Inflammatory macrophage treated with lipopolysaccharide for 4 hours (primary cell): Measurements from ENCODE around the gene SERPINA1.
"Not testable (repeated sequence)": the region's sequence is repeated elsewhere in the genome, so short reads cannot be mapped to it uniquely, and the experiment has no call there.

ENCODE experiments used
- DNase-seq: peaks from one replicate; pipeline ENCODE4 v3.0.0-alpha.2; 2020

Gene SERPINA1

DNA sequence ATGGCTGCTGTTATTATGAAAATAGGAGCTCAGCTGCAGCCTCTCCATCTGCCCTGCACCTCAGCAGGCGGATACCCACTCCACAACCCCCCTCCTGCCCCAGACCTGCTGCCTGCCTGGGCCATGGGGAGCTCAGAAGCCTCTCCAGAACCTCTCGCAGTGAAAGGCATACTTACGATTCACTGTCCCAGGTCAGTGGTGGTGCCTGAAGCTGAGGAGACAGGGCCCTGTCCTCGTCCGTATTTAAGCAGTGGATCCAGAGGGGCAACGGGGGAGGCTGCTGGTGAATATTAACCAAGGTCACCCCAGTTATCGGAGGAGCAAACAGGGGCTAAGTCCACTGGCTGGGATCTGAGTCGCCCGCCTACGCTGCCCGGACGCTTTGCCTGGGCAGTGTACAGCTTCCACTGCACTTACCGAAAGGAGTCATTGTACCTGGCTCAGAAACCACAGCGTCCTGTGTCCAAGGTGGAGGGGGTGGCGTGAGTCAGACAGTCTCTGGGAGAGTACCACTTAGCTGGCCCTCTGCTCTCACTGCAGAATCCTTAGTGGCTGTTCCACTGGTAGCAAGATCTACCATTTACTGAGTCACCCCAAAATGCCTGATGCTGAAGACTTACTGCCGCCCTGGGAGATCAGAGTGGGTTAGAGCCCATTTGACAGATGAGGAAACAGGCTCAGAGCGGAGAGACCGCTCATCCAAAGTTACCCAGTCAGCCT lies at the start of gene SERPINA1:
TSS of gene SERPINA1 (minus strand) at position 219 of the 720 bp plus-strand sequence. CDS start 5,365 bp downstream, outside the sequence.
- no peak for DNase-seq

DNA sequence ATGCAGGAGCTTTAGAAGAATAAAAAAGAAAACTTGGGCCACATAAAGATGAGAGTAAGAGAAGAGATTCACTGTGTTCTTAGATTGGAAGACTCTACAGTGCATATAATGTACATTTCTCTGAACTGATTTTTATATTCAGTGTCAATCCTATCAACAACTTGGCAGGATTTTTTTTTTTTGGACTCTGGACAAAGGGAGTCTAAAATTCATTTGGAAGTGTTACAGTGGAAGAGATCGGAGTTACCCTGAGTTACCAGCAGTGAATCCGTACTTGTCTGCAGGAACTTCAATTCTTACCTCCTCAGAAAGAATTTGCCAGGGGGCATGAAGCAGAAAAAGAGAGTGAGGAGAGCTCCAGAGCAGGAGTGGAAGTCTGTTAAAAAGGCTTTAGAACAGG lies 40.2 kb upstream of the SERPINA1 start:
- DNase-seq = no peak

DNA sequence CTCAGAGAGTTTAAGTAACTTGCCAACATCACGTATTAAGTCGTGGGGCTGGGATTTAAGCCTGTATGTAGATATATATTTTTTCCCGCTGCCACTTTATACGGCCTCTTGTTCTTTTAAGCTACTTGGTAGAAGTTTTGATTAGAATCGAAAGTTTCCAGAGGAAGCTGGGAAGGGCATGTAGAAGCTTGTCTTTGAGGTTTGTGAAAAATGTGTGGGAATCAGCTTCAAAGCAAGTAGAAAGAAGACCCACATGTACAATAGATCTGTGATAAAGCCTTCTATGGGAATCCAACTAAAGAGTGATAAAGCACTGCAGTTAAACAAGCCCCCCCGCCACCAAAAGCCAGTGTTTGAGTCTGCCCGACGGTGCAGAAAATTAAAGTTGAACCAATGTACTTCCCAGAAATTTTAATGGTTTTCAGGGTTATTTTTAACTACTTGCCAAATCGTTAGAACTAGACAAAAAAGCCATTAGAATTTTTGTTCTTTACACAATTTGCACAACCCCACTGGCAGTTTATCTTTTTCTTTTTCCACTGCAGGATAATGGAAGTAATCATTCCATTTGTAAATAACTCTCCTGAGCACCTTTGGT lies 38.7 kb upstream of the SERPINA1 start:
- no peak for DNase-seq

DNA sequence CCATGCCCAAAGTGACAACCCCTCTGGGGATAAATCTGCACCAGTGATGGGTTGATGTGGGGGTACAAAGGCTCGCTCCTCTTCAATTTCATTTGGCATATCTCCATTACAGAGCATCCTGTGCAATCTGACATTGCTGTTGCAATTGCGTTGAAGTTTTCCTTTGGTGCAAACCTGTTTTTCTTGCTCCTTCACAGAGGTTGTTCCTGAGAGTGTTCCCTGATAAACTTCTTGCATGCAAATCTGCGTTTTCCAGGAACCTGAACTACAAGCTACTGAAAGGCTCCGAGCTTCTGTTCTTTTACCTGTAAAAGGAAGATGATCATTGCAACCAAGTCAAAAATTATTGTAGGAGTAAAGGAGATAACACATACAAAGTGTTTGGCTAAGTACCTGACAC lies 38.1 kb upstream of the SERPINA1 start:
- no peak for DNase-seq

- DNase-seq = no peak
These were observed 36.0 kb upstream of the SERPINA1 start for GRCh38 chr14:94424371-94424770.

DNA sequence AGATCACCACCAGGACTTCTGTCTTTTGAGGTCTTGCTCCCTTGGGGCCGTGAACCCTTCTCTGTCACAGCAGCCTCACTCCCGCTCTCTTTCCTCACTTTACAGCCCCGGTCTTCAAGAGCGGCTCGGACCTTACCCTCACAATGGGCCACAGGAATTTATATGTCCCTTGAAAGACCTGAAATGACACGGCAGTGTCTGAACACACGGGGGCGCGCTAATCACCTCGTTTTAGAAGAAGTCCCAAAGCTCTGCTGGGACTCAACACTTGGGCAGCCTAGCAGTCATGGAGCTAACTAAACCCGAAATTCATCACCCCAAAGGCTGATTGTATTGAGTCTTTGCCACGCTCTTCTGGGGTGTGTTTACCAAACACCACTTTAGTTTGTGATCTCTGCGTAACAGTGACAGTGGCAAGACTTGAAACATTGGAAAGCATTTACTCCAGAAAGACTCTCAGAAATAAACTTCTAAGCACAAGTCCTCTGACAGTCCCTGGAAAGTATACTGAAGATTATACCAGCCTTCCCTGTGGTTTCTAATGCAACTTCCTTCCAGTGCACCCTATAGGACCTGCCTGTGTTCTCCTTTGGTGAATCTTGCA lies 35.2 kb upstream of the SERPINA1 start:
- DNase-seq = peak; percentile 78

GRCh38 chr14:94421316-94421715 lies 32.9 kb upstream of the SERPINA1 start:
- DNase-seq = peak; percentile 25

- DNase-seq = peak; percentile 29
These were observed 29.2 kb upstream of the SERPINA1 start for GRCh38 chr14:94417497-94418205.

- no peak for DNase-seq
These were observed 24.6 kb upstream of the SERPINA1 start for GRCh38 chr14:94412671-94413638.

GRCh38 chr14:94411638-94412037 lies 23.2 kb upstream of the SERPINA1 start:
- DNase-seq = no peak

GRCh38 chr14:94409430-94409829 lies 21.0 kb upstream of the SERPINA1 start:
- not testable (repeated sequence) for DNase-seq

GRCh38 chr14:94408546-94409095 lies 20.2 kb upstream of the SERPINA1 start:
- no peak for DNase-seq

DNA sequence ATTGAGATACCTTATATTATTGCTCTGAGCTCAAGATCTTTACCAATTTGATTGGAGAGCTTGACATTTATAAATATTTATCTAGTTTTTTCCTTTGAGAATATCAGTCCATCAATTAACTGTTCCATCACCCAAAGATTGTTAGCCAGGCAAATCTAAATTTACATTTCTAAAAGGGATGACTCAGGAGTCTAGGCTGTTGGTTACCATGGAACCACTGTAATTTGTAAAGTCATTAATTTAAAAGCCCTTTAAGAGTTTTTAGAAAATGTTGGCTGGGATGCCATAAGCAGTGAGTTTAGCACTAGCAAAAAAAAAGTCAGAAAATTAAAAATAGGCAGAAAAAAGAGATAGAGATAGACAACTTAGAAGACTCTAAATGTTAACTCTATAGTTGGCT lies 19.5 kb upstream of the SERPINA1 start:
- no peak for DNase-seq

DNA sequence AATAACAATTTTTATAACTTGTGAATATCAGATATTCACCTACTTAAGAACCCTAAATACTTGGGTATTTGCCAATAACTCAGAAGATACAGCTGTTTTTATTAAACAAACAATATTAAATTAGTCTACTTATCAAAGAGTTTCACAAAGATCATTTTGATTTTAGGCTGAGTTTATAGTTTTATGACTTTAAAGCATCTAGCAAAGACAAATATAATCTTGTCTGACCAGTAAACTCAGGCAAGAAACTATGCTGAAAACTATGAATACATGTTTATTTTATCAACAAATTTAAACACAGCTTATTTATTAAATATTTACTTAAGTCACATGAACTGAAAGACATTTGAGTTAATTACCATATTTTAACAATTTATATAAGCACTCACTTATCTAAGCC lies 18.5 kb upstream of the SERPINA1 start:
- no peak for DNase-seq

DNA sequence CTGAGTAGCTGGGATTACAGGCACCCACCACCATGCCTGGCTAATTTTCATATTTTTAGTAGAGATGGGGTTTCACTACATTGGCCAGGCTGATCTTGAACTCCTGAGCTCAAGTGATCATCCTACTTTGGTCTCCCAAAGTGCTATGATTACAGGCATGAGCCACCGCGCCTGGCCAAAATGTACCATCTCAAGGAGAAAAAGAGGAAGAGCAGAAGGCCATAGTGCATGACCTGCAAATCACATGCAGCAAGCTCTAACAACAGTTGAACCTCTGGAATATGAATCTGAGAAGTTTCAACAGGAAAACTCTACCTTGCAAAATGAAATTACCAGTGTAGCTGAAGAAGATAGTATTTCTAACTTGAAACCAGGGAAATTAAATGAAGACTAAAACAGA lies 17.1 kb upstream of the SERPINA1 start:
- peak; percentile 79 for DNase-seq

DNA sequence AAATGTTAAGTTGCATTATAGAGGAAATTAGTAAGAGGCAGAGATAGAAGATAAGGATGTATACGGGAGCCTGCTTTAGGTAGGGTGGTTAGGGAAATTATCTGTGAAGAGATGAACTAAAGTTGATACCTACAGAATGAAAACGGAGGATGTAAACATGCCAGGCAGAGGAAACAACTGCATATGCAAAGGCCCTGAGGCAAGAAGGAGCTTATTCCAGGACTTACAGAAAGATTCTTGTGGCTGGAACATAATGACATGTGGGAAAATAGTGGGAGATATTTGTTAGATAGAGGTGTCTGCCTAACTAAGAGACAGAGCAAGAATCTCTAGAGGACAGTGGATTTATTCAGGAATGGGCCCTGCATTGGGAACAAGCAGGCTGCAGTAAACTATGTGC lies 16.2 kb upstream of the SERPINA1 start:
- no peak for DNase-seq

DNA sequence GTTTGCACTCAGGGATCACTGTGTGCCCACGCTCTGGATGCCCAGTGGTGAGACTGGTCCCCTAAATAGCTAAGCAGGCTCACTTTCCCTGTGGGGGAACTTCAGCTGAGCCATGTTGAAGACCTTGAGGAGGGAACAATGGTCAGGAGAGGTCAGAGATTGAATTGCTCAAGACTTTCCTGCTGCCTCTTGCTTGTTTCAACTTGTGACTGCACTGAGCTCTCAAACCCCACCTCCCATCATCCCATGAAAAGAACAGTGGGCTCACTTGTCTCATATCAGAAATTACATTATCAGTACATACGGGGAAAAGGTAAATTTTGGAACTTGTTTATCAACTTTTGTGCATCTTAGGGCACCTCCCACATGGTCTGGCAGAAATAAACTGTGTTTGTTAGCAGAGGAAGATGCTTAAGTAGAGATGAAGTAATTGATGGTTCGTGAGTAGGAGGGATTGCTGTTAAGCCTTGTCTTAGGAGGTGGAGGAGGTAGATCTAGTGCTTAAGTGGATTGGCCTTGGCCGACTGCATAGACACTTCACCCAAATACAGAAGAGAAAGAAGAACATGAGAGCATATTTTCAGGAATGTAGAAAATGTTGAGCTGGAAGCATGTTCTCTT lies 15.0 kb upstream of the SERPINA1 start:
- no peak for DNase-seq

DNA sequence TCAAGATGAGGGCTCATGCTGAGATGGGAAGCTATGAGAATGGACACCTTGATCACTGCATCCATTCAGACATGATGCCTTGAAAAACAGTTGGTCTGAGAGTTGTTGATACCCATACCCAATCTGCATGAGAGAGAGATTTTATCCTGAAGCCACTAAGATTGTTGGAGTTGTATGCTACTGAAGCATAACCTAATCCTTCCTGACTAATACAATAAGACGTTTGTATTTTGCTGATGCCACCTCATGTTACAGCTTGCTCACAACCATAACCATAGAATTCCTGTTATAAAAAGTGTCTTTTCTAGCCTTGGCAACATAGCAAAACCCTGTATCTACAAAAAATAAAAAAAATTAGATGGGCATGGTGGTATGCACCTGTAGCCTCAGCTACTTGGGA lies 12.7 kb upstream of the SERPINA1 start:
- no peak for DNase-seq

GRCh38 chr14:94400422-94400841 lies 12.0 kb upstream of the SERPINA1 start:
- no peak for DNase-seq

DNA sequence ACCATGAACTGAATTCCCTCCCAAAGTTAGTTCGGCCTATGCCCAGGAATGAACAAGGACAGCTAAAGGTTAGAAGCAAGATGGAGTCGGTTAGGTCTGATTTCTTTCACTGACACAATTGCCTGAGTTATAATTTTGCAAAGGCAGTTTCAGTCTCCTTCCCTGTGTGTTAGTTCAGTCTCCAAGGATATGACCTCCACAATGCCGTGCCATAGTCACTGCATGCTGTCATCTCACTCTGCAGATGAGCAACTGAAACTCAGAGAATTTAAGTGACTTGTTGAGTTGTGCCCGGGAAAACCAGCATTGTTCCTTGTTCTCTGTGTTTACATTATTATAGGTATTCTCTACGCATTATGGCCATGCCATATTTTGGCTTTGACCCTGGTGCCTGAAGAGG lies 10.1 kb upstream of the SERPINA1 start:
- no peak for DNase-seq

DNA sequence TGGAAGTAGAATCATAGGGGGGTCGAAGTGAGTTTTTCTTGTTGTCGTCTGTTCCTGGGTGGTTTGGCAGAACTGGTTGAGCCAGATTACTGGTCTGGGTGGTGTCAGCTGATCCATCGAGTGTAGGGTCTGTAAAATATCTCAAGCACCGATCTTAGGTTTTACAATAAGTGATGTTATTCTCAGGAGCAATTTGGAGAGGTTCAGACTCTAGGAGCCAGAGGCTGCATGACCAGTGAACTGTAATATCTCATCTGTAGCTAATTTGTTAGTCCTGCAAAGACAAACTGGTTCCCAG lies 9.7 kb upstream of the SERPINA1 start:
- DNase-seq = no peak
